ACC112 (cell line): ENCODE results near the gene SNAP91.
"Not testable (repeated sequence)": the region's sequence is repeated elsewhere in the genome, so short reads cannot be mapped to it uniquely, and the experiment has no call there.

ENCODE experiments used
- H2AFZ ChIP-seq: fragments of 200-600 bp; sonication (generic); one replicate; pipeline ENCODE4 v1.6.0; 2017; ENCODE audit warnings: antibody characterized with exemption, low read length; ENCODE audit not compliant: unreplicated experiment
- H3K27ac ChIP-seq: fragments of 200-600 bp; sonication (generic); 2 replicates; pipeline ENCODE4 v1.5.1; 2014; ENCODE audit warnings: low read depth, mild to moderate bottlenecking, antibody characterized with exemption, low read length, moderate library complexity
- H3K27me3 ChIP-seq: fragments of 200-600 bp; sonication (generic); 2 replicates; pipeline ENCODE4 v1.6.1; 2014; ENCODE audit warnings: mild to moderate bottlenecking, antibody characterized with exemption, low read length, moderate library complexity, mixed read lengths; ENCODE audit not compliant: insufficient read depth
- H3K36me3 ChIP-seq: fragments of 200-600 bp; sonication (generic); 2 replicates; pipeline ENCODE4 v1.6.1; 2016; ENCODE audit warnings: mild to moderate bottlenecking, antibody characterized with exemption, low read length, moderate library complexity, mixed read lengths; ENCODE audit not compliant: insufficient read depth
- H3K4me1 ChIP-seq: fragments of 200-600 bp; sonication (generic); one replicate; pipeline ENCODE4 v1.6.1; 2016; ENCODE audit warnings: low read length, mixed read lengths; ENCODE audit not compliant: insufficient read depth, unreplicated experiment, control insufficient read depth
- H3K4me3 ChIP-seq: fragments of 200-600 bp; sonication (generic); 2 replicates; pipeline ENCODE4 v1.5.1; 2014; ENCODE audit warnings: mild to moderate bottlenecking, low read depth, low read length
- H3K79me2 ChIP-seq: fragments of 200-600 bp; sonication (generic); one replicate; pipeline ENCODE4 v1.6.0; 2016; ENCODE audit warnings: low read length; ENCODE audit not compliant: control insufficient read depth, unreplicated experiment, insufficient read depth

SNAP91 gene

GRCh38 chr6:83550482-83550881, 158.4 kb downstream of the SNAP91 start:
- not testable (repeated sequence) for H3K27me3 ChIP-seq, H3K36me3 ChIP-seq, H3K4me3 ChIP-seq, H2AFZ ChIP-seq, H3K27ac ChIP-seq, H3K79me2 ChIP-seq
- peaks cover 15% of the 10 kb centered on the region for H3K4me1 ChIP-seq

- Histone ChIP-seq H3K4me1 (no peaks in the 10 kb centered on the region), H3K36me3 (no peaks in the 10 kb centered on the region), H3K79me2 (no peaks in the 10 kb centered on the region), H3K27me3 (peaks cover 13% of the 10 kb centered on the region), H3K4me3 (no peak overlapping the region), H2AFZ (no peak overlapping the region), H3K27ac (no peak overlapping the region)
Observed at GRCh38 chr6:83546636-83547035, 162.3 kb downstream of the SNAP91 start.

- H3K27ac ChIP-seq = no peak overlapping the region
Observed at GRCh38 chr6:83539678-83540077, 169.2 kb downstream of the SNAP91 start.

GRCh38 chr6:83536647-83537589, 172.0 kb downstream of the SNAP91 start:
- peaks cover 30% of the 10 kb centered on the region for H3K27me3 ChIP-seq
- H3K36me3 ChIP-seq = no peaks in the 10 kb centered on the region
- H2AFZ ChIP-seq = no peak overlapping the region
- no peaks in the 10 kb centered on the region for H3K79me2 ChIP-seq
- no peaks in the 10 kb centered on the region for H3K4me1 ChIP-seq
- no peak overlapping the region for H3K27ac ChIP-seq
- no peak overlapping the region for H3K4me3 ChIP-seq

More at GRCh38 chr6:83539678-83540077, 169.2 kb downstream of the SNAP91 start:
- Histone ChIP-seq H3K27me3 (peaks cover 33% of the 10 kb centered on the region), H2AFZ (no peak overlapping the region), H3K4me1 (no peaks in the 10 kb centered on the region), H3K36me3 (no peaks in the 10 kb centered on the region), H3K79me2 (no peaks in the 10 kb centered on the region), H3K4me3 (no peak overlapping the region)

- Histone ChIP-seq H2AFZ (peak overlapping the region; percentile 23), H3K4me3 (no peak overlapping the region), H3K4me1 (no peaks in the 10 kb centered on the region), H3K27ac (no peak overlapping the region), H3K79me2 (no peaks in the 10 kb centered on the region), H3K27me3 (peaks cover 37% of the 10 kb centered on the region), H3K36me3 (no peaks in the 10 kb centered on the region)
Observed at GRCh38 chr6:83536034-83536646, 172.8 kb downstream of the SNAP91 start.

- no peaks in the 10 kb centered on the region for H3K79me2 ChIP-seq
- H3K4me3 ChIP-seq = no peak overlapping the region
- H2AFZ ChIP-seq = no peak overlapping the region
- H3K27me3 ChIP-seq = no peaks in the 10 kb centered on the region
- peaks cover 10% of the 10 kb centered on the region for H3K4me1 ChIP-seq
- H3K36me3 ChIP-seq = no peaks in the 10 kb centered on the region
- no peak overlapping the region for H3K27ac ChIP-seq
Observed at GRCh38 chr6:83518816-83519480, 190.0 kb downstream of the SNAP91 start.

- Histone ChIP-seq H2AFZ (no peak overlapping the region), H3K4me1 (peaks cover 15% of the 10 kb centered on the region), H3K27me3 (no peaks in the 10 kb centered on the region), H3K27ac (no peak overlapping the region), H3K79me2 (no peaks in the 10 kb centered on the region), H3K36me3 (no peaks in the 10 kb centered on the region), H3K4me3 (no peak overlapping the region)
Observed at GRCh38 chr6:83517500-83517899, 191.4 kb downstream of the SNAP91 start.

- H3K79me2 ChIP-seq = no peaks in the 10 kb centered on the region
- H3K4me3 ChIP-seq = no peak overlapping the region
- H3K27me3 ChIP-seq = no peaks in the 10 kb centered on the region
- peaks cover 15% of the 10 kb centered on the region for H3K4me1 ChIP-seq
- H3K36me3 ChIP-seq = no peaks in the 10 kb centered on the region
- no peak overlapping the region for H2AFZ ChIP-seq
- H3K27ac ChIP-seq = no peak overlapping the region
Observed at GRCh38 chr6:83514866-83515466, 193.9 kb downstream of the SNAP91 start.

- no peak overlapping the region for H3K27ac ChIP-seq
- no peaks in the 10 kb centered on the region for H3K27me3 ChIP-seq
- H3K36me3 ChIP-seq = no peaks in the 10 kb centered on the region
- H2AFZ ChIP-seq = no peak overlapping the region
- H3K79me2 ChIP-seq = no peaks in the 10 kb centered on the region
- H3K4me1 ChIP-seq = peaks cover 15% of the 10 kb centered on the region
- no peak overlapping the region for H3K4me3 ChIP-seq
Observed at GRCh38 chr6:83514466-83514865, 194.4 kb downstream of the SNAP91 start.

- H2AFZ ChIP-seq = peak within 1 kb of the TSS; percentile 81
- peak within 1 kb of the TSS; percentile 72 for H3K4me3 ChIP-seq
- H3K27me3 ChIP-seq = no peaks in the 10 kb centered on the region
- H3K27ac ChIP-seq = no peak within 1 kb of the TSS
- peaks cover 5% of the 10 kb centered on the region for H3K4me1 ChIP-seq
- no peaks in the 10 kb centered on the region for H3K36me3 ChIP-seq
- H3K79me2 ChIP-seq = no peaks in the 10 kb centered on the region
Observed at GRCh38 chr6:83511901-83512681, 196.8 kb downstream of the SNAP91 start, which contains the start of gene PRSS35. Gene PRSS35, plus strand, starts transcription at chr6:83512534. Its CDS starts 10,908 bp downstream, at chr6:83523442.
